LNCaP clone FGC (cell line): ENCODE data around the gene GBX2.

Source experiments
- DNase-seq: peaks from one replicate; pipeline ENCODE4 v3.0.0-alpha.2; 2011; ENCODE audit warnings: low read depth
- H3K4me3 ChIP-seq: 2 replicates; pipeline ENCODE4 v1.5.1; 2011; ENCODE audit warnings: mild to moderate bottlenecking, low read depth, low read length, control low read depth
- TF ChIP-seq, protein P1 (sequence below): IDR thresholded peaks from 2 replicates; pipeline ENCODE4 v1.5.1; 2012; ENCODE audit warnings: mild to moderate bottlenecking; ENCODE audit not compliant: control insufficient read depth, insufficient read depth; ENCODE audit errors: extremely low read depth

GBX2 gene

DNA sequence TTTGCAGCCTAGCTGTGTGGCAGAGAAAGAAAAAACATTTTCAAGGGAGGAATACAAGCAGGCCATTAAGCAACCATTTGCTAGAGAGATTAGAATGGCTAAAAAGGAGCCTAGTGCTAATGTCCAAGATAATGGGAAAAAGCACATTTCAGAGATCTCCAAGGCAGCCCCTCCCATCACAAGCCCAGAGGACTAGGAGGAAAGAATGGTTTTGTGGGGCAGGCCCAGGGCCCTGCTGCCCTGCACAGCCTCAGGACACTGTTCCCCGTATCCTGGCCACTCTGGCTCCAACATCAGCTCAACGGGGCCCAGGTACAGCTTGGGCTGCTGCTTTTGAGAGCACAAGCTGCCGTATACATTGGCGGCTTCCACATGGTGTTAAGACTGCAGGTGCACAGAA, 16.5 kb upstream of the GBX2 start:
- no peak overlapping the region for H3K4me3 ChIP-seq
- TF ChIP-seq, protein P1, sequence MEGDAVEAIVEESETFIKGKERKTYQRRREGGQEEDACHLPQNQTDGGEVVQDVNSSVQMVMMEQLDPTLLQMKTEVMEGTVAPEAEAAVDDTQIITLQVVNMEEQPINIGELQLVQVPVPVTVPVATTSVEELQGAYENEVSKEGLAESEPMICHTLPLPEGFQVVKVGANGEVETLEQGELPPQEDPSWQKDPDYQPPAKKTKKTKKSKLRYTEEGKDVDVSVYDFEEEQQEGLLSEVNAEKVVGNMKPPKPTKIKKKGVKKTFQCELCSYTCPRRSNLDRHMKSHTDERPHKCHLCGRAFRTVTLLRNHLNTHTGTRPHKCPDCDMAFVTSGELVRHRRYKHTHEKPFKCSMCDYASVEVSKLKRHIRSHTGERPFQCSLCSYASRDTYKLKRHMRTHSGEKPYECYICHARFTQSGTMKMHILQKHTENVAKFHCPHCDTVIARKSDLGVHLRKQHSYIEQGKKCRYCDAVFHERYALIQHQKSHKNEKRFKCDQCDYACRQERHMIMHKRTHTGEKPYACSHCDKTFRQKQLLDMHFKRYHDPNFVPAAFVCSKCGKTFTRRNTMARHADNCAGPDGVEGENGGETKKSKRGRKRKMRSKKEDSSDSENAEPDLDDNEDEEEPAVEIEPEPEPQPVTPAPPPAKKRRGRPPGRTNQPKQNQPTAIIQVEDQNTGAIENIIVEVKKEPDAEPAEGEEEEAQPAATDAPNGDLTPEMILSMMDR = no peak
- no peak for DNase-seq

GRCh38 chr2:236180831-236181453, 12.8 kb upstream of the GBX2 start:
- TF ChIP-seq, protein P1 = peak; percentile 61
- no peak overlapping the region for H3K4me3 ChIP-seq
- DNase-seq = no peak

- no peak overlapping the region for H3K4me3 ChIP-seq
- TF ChIP-seq, protein P1 = no peak
- no peak for DNase-seq
Observed at GRCh38 chr2:236180076-236180816, 12.1 kb upstream of the GBX2 start.

DNA sequence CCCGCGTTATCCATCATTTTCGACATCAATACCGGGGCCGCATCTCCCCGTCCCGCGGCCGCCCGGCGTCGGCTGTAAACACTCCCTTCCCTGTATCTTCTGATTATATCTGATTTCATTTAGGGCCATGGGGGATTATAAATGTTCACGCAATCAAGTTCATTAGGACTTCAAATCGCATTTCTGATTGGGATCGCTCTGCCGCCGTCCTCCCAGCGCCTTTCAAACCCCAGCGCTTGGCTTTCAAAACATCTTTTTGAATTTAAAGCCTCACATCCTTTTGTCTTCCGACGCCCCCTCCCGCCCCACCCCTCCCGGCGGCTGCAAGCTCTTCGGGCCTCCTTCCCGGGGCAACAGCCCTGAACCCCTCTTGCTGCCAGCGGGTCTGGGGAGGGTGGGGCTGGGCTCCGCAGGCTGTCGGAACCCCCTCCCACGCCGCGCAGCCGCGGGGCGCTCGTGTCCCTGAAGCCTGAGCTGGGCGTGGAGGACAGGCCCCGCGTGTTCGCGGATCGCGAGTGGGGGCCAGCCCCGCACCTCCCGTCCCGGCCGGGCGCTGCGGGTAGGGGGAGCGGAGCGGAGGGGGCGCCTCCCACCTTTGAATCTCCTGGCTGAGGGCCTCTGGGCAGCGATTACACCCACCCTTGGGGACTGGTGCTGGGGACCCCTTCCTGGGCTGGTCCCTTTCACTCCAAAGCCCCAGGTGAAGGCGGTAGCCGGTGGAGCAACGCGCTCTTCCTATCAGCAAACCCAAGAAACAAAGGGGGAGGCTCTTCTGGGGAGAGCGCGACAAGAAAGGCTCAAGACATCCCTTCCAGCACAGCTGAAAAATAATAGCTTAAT, 11.3 kb upstream of the GBX2 start:
- no peak for DNase-seq
- no peak overlapping the region for H3K4me3 ChIP-seq
- TF ChIP-seq, protein P1 = no peak

- TF ChIP-seq, protein P1 = no peak
- no peak for DNase-seq
- no peak overlapping the region; the same call in 1 of the 2 replicates for H3K4me3 ChIP-seq
Observed at GRCh38 chr2:236178890-236179235, 10.7 kb upstream of the GBX2 start.

DNA sequence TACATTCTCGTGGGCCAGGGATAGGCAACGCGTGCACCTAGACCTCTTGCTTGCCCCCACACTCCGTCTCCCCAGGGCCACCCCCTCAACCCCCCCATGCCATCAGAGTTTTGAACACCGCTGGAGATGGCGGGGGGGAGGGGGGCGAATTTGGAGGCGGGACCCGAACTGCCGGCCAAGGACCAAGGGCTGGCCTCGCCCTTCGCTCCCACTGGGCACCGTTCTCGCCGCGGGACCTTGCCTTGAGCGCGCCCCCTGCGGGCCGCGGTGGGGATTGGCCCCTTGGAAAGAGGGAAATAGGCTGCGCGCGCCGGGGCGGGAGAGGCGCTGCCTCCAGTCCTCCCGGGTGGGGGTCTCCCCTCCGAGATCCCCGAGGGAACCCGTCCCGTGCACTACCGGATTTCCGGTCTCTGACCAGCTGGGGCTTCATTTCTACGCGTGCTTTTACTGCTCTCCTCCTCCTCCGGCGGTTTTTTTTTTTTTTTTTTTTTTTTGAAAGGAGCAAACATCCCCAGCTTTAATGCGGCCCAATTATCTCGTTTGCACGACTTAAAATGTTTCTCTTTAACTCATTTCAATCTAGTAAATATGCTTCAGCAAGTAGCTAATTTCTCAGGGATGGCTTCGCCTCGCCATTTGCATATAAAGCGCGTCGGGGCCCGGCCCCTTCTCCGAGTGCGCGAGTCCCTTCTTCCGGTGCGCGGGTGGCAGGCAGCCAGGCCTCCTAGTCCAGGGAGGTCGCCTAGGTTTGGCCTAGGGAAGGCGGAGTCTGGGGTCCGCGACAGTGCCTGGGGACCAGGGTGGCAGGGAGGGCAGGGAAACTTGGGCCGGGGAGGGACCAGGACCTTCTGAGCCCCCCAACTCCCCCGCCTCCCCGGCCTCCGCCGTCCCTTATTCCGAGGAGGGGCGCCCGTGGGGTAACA, 10.0 kb upstream of the GBX2 start:
- H3K4me3 ChIP-seq = peak overlapping the region; percentile 52
- no peak for DNase-seq
- TF ChIP-seq, protein P1 = peak; percentile 84
